MG63 (cell line): ENCODE measurements around the gene AFF1. TPM values are rescaled to one million over a fixed set of nuclear protein-coding genes. Genes with fewer than 3 reads are reported as not detected.
A peak's percentile ranks its signal among the peaks of the same experiment; 100 is the strongest.

ENCODE experiments used
- DNase-seq: peaks from one replicate; pipeline ENCODE4 v3.0.0-alpha.2; 2020
- H3K27me3 ChIP-seq: fragments of 250-450 bp; sonication (Bioruptor Pico); 2 replicates; pipeline ENCODE4 v1.5.1; 2020; ENCODE audit warnings: mild to moderate bottlenecking, moderate library complexity
- H3K36me3 ChIP-seq: fragments of 250-450 bp; sonication (Bioruptor Pico); 2 replicates; pipeline ENCODE4 v1.5.1; 2020; ENCODE audit warnings: mild to moderate bottlenecking, moderate library complexity
- H3K4me3 ChIP-seq: fragments of 250-450 bp; sonication (Bioruptor Pico); 2 replicates; pipeline ENCODE4 v1.5.1; 2020; ENCODE audit warnings: mild to moderate bottlenecking, moderate library complexity
- H3K9me3 ChIP-seq: fragments of 250-450 bp; sonication (Bioruptor Pico); 2 replicates; pipeline ENCODE4 v1.5.1; 2020; ENCODE audit warnings: mild to moderate bottlenecking, moderate library complexity
- total RNA-seq: library from RNA; depleted of rRNA; stranded (reverse); fragments of >200 nt; shearing (Covaris generic); gene quantifications from 2 replicates; pipeline ENCODE4 v1.2.3, GENCODE V29; 2014; ENCODE audit warnings: low replicate concordance; rRNA removed

Gene AFF1, protein sequence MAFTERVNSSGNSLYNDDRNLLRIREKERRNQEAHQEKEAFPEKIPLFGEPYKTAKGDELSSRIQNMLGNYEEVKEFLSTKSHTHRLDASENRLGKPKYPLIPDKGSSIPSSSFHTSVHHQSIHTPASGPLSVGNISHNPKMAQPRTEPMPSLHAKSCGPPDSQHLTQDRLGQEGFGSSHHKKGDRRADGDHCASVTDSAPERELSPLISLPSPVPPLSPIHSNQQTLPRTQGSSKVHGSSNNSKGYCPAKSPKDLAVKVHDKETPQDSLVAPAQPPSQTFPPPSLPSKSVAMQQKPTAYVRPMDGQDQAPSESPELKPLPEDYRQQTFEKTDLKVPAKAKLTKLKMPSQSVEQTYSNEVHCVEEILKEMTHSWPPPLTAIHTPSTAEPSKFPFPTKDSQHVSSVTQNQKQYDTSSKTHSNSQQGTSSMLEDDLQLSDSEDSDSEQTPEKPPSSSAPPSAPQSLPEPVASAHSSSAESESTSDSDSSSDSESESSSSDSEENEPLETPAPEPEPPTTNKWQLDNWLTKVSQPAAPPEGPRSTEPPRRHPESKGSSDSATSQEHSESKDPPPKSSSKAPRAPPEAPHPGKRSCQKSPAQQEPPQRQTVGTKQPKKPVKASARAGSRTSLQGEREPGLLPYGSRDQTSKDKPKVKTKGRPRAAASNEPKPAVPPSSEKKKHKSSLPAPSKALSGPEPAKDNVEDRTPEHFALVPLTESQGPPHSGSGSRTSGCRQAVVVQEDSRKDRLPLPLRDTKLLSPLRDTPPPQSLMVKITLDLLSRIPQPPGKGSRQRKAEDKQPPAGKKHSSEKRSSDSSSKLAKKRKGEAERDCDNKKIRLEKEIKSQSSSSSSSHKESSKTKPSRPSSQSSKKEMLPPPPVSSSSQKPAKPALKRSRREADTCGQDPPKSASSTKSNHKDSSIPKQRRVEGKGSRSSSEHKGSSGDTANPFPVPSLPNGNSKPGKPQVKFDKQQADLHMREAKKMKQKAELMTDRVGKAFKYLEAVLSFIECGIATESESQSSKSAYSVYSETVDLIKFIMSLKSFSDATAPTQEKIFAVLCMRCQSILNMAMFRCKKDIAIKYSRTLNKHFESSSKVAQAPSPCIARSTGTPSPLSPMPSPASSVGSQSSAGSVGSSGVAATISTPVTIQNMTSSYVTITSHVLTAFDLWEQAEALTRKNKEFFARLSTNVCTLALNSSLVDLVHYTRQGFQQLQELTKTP
- total RNA-seq: 0.47 and 1.1 TPM in 2 replicates

DNA sequence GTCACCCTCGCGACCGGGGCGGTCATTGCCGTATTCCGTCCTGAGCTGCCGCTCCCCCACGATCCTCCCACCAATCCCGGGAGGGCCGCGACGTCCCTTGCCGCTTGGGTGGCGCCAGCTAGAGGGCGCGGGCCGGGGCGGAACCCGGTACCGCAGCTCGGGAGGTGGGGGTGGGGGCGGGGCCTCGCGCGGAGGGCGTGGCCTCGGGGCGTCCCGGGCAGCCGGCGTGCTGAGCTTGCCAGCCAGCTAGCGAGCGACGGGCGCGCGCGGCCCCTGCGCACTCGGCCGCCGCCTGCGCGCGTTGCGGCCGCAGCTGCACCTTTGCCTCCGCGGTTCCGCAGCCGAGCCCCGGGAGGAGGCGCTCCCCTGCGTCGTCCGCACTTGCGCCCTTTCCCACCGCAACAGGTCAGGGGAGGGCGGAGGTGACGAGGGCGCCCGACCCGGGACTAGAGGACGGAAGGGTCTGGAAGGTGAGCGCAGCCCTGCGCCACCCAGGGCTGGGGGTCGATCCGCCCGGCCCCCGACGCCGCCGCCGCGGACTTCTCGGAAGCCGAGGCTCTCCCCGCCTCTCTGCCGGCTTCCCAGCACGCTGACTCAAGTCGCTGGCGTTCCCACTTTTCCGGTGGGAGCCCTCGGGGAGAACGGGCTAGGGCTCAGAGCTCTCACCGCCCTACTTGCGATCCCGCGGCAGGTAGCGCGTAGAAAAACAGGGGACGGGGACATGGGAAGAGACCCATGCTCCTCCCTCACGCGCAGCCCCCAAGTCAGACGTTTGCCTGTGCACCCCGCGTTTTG, at the start of gene AFF1:
TSS of gene AFF1 (plus strand) at position 241 of the 795 bp plus-strand sequence. CDS start 13,523 bp downstream, outside the sequence.
- no peaks in the 10 kb centered on the region for H3K9me3 ChIP-seq
- peak; percentile 86 for DNase-seq
- H3K27me3 ChIP-seq: no peaks in the 10 kb centered on the region
- H3K36me3 ChIP-seq: no peaks in the 10 kb centered on the region
- peak within 1 kb of the TSS; percentile 68 for H3K4me3 ChIP-seq

DNA sequence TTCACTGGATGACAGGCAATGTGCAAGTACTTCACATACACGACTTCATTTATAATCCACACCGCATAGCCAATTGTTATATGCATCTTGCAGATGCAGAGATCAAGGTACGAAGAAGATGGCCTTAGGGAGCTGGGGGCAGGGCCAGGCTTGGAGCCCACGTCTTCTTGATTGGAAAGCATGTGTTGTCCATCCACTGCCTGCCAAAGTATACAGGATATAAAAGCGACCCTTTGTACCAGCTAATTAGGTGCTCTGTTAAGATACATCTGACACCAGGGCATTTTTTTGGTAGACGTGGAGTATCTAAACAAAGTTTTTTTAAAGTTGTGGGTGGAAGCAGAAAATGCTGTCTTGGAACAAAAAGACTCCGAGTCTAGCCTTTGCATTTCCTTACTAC, 44.0 kb upstream of the AFF1 start:
- Histone ChIP-seq H3K4me3 (no peak overlapping the region), H3K9me3 (no peaks in the 10 kb centered on the region), H3K36me3 (no peaks in the 10 kb centered on the region), H3K27me3 (no peaks in the 10 kb centered on the region)
- DNase-seq: no peak

DNA sequence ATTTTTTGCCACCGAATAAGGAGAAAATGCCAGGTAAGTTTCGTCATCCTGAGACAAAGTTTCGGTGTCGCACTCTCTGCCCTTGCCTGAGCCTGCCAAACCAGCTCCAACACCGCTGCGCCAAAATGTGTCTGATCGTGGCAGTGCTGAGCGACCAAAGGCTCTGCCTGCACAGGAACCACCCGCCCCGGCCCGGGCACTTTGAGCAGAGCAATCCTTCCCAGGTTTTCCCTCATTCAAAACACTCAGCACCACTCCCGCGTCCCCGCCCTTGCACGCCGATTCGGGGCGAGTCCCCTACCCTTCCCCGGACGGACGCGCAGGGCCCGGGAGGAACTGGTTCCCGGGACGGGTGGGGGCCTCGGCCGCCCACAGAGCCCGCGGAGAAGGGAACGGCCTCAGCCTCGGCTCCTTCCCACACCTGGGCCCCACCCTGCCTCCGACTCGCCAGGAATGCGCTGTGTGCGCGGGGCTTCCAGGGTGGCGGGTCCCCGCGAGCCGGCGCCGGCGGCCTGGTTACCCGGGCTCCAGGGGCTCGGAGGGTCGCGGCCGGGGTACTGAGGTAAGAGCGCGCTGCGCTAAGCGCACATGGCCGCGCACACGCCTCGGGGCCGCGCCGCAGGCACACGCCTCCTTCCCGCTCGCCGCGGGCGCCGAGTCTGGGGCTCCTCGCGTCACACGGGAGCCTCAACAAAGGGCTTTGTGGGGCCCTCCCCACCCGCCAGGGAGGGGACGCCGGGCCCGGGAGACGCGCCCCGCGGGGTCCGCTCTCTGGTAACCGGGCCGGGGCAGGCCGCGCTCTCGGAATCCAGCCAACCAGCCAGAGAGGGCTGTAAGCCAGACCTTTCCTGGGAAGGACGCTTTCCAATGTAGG, 42.8 kb upstream of the AFF1 start, which contains the start of gene C4orf36:
TSS of gene C4orf36 (minus strand) at position 661 of the 874 bp plus-strand sequence. CDS start 902 bp downstream, outside the sequence.
- Histone ChIP-seq H3K27me3 (no peaks in the 10 kb centered on the region), H3K9me3 (no peaks in the 10 kb centered on the region), H3K4me3 (peak within 1 kb of the TSS; percentile 68), H3K36me3 (no peaks in the 10 kb centered on the region)
- DNase-seq: peak; percentile 67

DNA sequence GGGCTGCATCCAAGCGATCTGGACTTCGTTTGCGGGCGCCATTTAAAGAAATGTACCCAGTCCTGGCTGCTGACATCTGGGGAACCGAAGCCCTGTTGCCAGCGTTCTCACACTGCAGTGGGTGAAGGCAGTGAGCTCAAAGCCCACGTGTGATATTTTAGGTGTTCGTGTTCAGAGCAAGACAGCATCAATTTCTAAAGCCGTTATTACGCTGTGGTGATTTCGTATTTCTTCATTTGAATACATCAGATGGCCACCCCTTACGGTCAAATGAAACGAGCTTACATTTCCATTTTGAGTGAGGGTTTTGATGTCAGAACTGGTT, 42.2 kb upstream of the AFF1 start:
- peak overlapping the region; percentile 68 for H3K4me3 ChIP-seq
- DNase-seq: no peak

DNA sequence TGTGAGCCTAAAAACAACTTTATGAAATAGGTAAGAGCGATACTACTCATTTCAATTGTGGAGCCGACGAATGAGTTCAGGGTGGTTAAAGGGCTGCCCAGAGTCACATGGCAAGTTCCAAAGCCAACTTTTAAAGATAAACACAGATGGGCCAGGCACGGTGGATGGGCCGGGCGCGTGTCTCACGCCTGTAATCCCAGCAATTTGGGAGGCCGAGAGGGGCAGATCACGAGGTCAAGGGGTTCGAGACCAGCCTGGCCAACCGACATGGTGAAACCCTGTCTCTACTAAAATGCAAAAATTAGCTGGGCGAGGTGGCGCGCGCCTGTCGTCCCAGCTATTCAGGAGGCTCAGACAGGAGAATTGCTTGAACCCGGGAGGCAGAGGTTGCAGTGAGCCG, 41.7 kb upstream of the AFF1 start:
- Histone ChIP-seq H3K27me3 (no peaks in the 10 kb centered on the region), H3K36me3 (no peaks in the 10 kb centered on the region), H3K9me3 (no peaks in the 10 kb centered on the region), H3K4me3 (no peak overlapping the region)
- no peak for DNase-seq

More for the DNA sequence above, 42.2 kb upstream of the AFF1 start:
- Histone ChIP-seq H3K9me3 (no peaks in the 10 kb centered on the region), H3K27me3 (no peaks in the 10 kb centered on the region), H3K36me3 (no peaks in the 10 kb centered on the region)

DNA sequence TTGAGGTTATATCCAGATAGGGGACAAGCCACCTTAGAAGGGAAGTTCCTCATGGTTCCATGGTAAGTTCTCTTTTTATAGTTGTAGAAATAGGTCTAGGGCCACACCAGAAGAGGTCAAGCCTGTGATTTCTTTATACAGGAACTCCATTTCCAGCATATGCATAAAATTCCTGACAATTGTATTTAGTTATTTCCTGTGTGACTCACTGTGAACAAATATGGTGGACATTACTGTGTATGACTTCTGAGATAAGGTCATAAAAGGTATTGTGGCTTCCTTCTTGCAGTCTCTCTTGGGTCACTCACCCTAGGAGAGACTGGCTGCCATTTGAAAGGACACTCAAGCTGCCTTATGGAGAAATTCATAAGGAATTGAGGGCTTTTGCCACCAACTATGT, 40.4 kb upstream of the AFF1 start:
- Histone ChIP-seq H3K27me3 (no peaks in the 10 kb centered on the region), H3K36me3 (no peaks in the 10 kb centered on the region), H3K9me3 (no peaks in the 10 kb centered on the region), H3K4me3 (no peak overlapping the region)
- no peak for DNase-seq

DNA sequence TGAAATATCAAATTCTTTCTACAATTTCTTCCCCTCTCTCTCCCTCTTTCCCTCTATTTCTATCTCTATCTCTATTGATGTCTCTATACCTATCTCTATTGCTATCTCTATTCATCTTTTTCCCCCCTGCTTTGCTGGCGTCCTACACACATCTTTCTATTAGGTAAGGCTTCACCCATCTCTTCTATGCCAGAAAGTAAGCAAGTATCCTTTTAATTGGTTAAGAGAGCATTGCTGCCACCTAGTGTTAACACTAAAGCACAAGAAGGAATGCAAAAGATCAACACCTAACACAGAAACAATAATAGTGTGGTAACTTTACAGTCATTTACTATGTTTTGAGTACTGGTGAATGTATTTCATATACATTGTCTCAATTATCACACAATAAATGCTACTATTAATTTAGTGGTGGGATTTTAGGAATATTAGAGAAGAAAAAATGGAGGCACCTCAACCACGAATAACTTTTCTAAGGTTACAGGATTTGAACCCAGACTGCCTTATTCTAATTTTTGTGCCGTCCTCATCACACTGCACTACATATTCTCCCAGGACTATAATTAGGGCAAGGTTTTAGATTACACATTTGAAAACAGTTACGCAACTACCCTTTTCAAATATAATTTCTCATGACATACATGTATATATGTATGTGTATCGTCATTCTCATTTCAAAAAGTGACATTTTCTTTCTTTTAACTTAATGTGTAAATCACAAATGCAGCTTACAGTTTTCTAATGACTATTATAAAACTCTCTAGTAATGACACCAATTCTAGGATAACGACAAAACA, 38.9 kb upstream of the AFF1 start:
- no peaks in the 10 kb centered on the region for H3K27me3 ChIP-seq
- no peaks in the 10 kb centered on the region for H3K9me3 ChIP-seq
- no peak overlapping the region for H3K4me3 ChIP-seq
- no peaks in the 10 kb centered on the region for H3K36me3 ChIP-seq
- no peak for DNase-seq

DNA sequence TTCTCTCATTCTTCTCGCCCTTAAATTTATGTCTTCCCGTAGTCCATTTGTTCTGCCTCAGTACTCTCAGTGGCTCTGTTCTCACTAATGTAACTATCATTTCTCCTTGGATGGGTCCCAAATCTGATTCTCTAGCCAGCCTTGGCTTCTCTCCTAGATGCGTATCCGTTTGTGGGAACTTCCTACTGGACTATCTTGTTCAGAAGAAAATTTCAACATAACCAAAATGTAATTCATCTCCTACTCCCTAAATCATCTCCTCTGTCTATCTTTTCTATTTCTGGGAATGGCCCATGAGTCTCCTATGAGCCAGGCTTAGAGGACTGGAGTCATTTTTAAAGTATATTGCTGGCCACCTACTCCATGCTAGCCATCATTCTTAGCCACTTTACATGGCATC, 38.2 kb upstream of the AFF1 start:
- H3K36me3 ChIP-seq: no peaks in the 10 kb centered on the region
- no peaks in the 10 kb centered on the region for H3K9me3 ChIP-seq
- no peak for DNase-seq
- no peaks in the 10 kb centered on the region for H3K27me3 ChIP-seq
- H3K4me3 ChIP-seq: no peak overlapping the region

DNA sequence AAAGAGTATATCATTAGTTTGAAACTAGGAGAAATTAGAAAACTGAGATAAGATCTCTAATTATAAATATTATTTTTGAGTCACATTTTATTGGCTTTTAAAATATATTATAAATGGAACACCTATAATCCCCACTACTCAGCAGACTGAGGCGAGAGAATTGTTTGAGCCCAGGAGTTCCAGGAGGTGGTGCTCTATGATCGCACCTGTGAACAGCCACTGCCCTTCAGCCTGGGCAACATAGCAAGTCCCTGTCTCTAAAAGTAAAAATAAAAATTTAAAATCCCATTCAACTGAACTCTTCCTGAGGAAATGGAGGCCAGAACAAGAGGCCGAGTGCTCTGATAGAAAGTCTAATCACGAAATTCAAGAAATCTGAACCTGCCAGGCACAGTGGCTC, 36.2 kb upstream of the AFF1 start:
- no peak overlapping the region for H3K4me3 ChIP-seq
- DNase-seq: no peak
- no peaks in the 10 kb centered on the region for H3K9me3 ChIP-seq

DNA sequence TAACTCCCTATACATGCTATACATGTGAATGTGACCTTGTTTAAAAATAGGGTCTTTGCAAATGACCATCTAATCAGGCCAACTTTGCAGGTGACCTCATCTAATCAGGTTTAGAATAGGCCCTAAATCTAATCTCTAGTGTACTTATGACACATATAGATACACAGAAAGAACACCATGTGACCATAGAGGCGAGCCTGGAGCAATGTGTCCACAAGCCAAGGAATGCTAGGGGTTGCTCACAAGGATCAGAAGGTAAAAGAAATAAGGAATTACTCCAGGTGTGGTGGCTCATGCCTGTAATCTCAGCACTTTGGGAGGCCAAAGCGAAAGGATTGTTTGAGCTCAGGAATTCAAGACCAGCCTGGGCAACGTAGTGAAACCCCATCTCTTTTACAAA, 32.9 kb upstream of the AFF1 start:
- no peak for DNase-seq
- Histone ChIP-seq H3K36me3 (no peaks in the 10 kb centered on the region), H3K27me3 (no peaks in the 10 kb centered on the region), H3K4me3 (no peak overlapping the region), H3K9me3 (no peaks in the 10 kb centered on the region)

More for the DNA sequence above, 36.2 kb upstream of the AFF1 start:
- Histone ChIP-seq H3K36me3 (no peaks in the 10 kb centered on the region), H3K27me3 (no peaks in the 10 kb centered on the region)

DNA sequence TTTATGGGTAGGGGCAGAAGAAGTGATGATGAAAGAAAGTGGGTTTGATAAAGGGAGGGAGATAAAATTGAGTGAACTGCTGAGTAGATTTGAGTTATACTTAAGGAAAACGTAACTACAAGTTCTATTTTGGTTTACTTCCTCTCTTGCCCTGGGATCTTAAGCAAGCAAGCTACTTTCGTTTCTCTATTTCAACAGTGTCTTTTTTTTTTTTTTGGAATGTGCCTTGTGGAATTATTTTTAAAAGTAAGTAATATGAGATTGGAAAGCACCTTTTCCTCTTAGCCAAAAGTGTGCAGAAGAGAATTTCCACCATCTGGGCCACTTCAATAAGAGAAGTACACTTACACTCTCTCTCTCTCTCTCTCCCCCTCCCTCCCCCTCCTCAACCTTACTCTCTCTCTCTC, 26.6 kb upstream of the AFF1 start:
- no peaks in the 10 kb centered on the region for H3K36me3 ChIP-seq
- H3K27me3 ChIP-seq: no peaks in the 10 kb centered on the region
- no peak overlapping the region for H3K4me3 ChIP-seq
- DNase-seq: no peak
- no peaks in the 10 kb centered on the region for H3K9me3 ChIP-seq

DNA sequence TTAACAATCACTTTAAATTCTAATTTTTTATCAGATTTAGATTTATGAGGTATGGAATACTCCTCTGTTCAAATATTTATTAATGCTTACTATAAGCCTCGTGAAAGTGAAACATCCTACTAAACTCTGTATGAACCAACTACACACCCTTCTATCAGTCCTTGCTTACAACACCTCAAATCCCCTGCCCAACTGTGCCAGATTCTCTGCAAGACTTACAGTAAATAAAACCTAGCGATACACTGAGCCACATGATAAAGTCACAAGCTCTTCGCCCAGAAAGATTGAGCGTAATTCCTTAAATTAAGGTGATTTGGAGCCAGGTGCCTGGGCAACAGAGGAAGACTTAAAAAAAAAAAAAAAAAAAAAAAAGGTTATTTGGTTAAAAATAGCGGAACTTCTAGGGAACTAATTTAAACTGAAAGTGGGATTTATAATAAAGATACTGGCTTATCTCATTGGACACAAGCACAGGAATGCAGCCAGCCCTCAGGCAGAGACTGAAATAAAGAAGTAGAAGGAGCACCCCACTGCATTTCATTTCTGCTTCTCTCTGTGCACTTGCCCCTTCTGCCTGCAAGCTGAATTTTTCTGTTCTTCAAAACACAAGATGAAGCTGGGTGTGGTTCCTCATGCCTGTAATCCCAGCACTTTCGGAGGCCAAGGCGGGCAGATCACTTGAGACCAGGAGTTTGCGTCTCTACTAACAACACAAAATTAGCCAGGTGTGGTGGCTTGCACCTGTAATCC, 25.1 kb upstream of the AFF1 start:
- Histone ChIP-seq H3K9me3 (no peaks in the 10 kb centered on the region), H3K4me3 (no peak overlapping the region), H3K27me3 (no peaks in the 10 kb centered on the region), H3K36me3 (no peaks in the 10 kb centered on the region)
- no peak for DNase-seq

DNA sequence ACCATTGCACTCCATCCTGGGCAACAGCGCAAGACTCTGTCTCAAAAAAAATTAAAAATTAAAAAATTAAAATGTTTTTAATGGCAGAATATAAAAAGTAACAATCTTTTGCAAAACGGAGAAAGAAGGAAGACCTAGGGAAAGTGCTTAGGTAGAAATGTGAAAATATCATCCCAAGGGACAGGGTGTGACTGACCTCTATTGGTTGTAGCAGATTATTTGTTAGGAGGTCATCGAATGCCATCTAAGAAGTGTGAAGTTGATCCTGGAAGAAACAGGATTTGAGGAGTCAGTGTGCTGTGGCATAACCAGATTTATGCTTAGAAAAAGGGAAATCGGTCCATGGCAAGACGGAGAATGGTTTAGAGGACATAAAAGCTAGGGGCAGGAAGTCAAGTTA, 24.4 kb upstream of the AFF1 start:
- Histone ChIP-seq H3K9me3 (no peaks in the 10 kb centered on the region), H3K36me3 (no peaks in the 10 kb centered on the region), H3K4me3 (no peak overlapping the region), H3K27me3 (no peaks in the 10 kb centered on the region)
- DNase-seq: no peak
